Ectodermal cell (in vitro differentiated cells): ENCODE measurements around the gene PALD1.
"Not testable (repeated sequence)": the region's sequence is repeated elsewhere in the genome, so short reads cannot be mapped to it uniquely, and the experiment has no call there.

Experiments used
- H3K27ac ChIP-seq: 2 replicates; pipeline ENCODE4 v1.7.0; 2013; ENCODE audit warnings: mild to moderate bottlenecking, low read depth, low read length; ENCODE audit not compliant: insufficient read depth, poor library complexity, severe bottlenecking
- H3K27me3 ChIP-seq: 2 replicates; pipeline ENCODE4 v1.7.0; 2013; ENCODE audit warnings: mild to moderate bottlenecking, low read length; ENCODE audit not compliant: insufficient read depth, control insufficient read depth, poor library complexity, severe bottlenecking
- H3K36me3 ChIP-seq: one replicate; pipeline ENCODE4 v1.7.0; 2013; ENCODE audit warnings: low read length; ENCODE audit not compliant: control insufficient read depth, insufficient read depth
- H3K4me1 ChIP-seq: one replicate; pipeline ENCODE4 v1.7.0; 2013; ENCODE audit warnings: low read length; ENCODE audit not compliant: control insufficient read depth, insufficient read depth
- H3K4me3 ChIP-seq: 2 replicates; pipeline ENCODE4 v1.7.0; 2013; ENCODE audit warnings: low read depth, low read length, control low read depth; ENCODE audit not compliant: insufficient read depth
- H3K9me3 ChIP-seq: 2 replicates; pipeline ENCODE4 v1.7.0; 2013; ENCODE audit warnings: mild to moderate bottlenecking, low read length, moderate library complexity; ENCODE audit not compliant: control insufficient read depth
- WGBS, 2 experiments: methylation state at CpG; one replicate each; pipeline ENCODE4 v1.1.7; 2013; ENCODE audit warnings: missing lambda C conversion rate in 2 of 2; 5-methylcytosine and 5-hydroxymethylcytosine counted together

The PALD1 gene

GRCh38 chr10:70603449-70603801 is 124.9 kb downstream of the PALD1 start:
- Histone ChIP-seq H3K9me3 (no peaks in the 10 kb centered on the region), H3K27ac (no peak overlapping the region), H3K4me1 (no peaks in the 10 kb centered on the region), H3K4me3 (no peak overlapping the region), H3K27me3 (no peaks in the 10 kb centered on the region), H3K36me3 (no peaks in the 10 kb centered on the region)
- 94 to 96% methylated on average over 7 of the region's 7 CpGs for WGBS, 2 experiments

GRCh38 chr10:70604106-70604505 is 125.5 kb downstream of the PALD1 start:
- Histone ChIP-seq H3K36me3 (no peaks in the 10 kb centered on the region), H3K27ac (no peak overlapping the region), H3K4me1 (no peaks in the 10 kb centered on the region), H3K4me3 (no peak overlapping the region), H3K27me3 (no peaks in the 10 kb centered on the region), H3K9me3 (no peaks in the 10 kb centered on the region)
- WGBS, 2 experiments, result 88 to 94% methylated on average over 4 of the region's 4 CpGs

- WGBS, 2 experiments, result 87 to 98% methylated on average over 2 of the region's 2 CpGs
- no peaks in the 10 kb centered on the region for H3K9me3 ChIP-seq
- H3K36me3 ChIP-seq, result no peaks in the 10 kb centered on the region
- H3K4me1 ChIP-seq, result no peaks in the 10 kb centered on the region
- no peak overlapping the region for H3K4me3 ChIP-seq
- no peaks in the 10 kb centered on the region for H3K27me3 ChIP-seq
- H3K27ac ChIP-seq, result no peak overlapping the region
Observed at GRCh38 chr10:70605161-70605560, 126.6 kb downstream of the PALD1 start.

GRCh38 chr10:70607936-70608335 is 129.4 kb downstream of the PALD1 start:
- no peaks in the 10 kb centered on the region for H3K9me3 ChIP-seq
- H3K36me3 ChIP-seq, result no peaks in the 10 kb centered on the region
- H3K27ac ChIP-seq, result no peak overlapping the region
- no peaks in the 10 kb centered on the region for H3K27me3 ChIP-seq
- no peaks in the 10 kb centered on the region for H3K4me1 ChIP-seq
- 92 to 95% methylated on average over 4 of the region's 4 CpGs for WGBS, 2 experiments
- H3K4me3 ChIP-seq, result no peak overlapping the region

- 94% methylated on average over 2 of the region's 2 CpGs for WGBS, 2 experiments
- Histone ChIP-seq H3K4me3 (no peak overlapping the region), H3K36me3 (no peaks in the 10 kb centered on the region), H3K4me1 (no peaks in the 10 kb centered on the region), H3K27ac (no peak overlapping the region), H3K9me3 (no peaks in the 10 kb centered on the region), H3K27me3 (no peaks in the 10 kb centered on the region)
Observed at GRCh38 chr10:70613941-70614340, 135.4 kb downstream of the PALD1 start.

- 90 to 92% methylated on average over 3 of the region's 3 CpGs for WGBS, 2 experiments
- not testable (repeated sequence) for H3K27ac ChIP-seq, H3K4me1 ChIP-seq, H3K4me3 ChIP-seq, H3K9me3 ChIP-seq, H3K36me3 ChIP-seq, H3K27me3 ChIP-seq
Observed at GRCh38 chr10:70614364-70614763, 135.8 kb downstream of the PALD1 start.

- WGBS, 2 experiments, result 94 to 100% methylated on average over 2 of the region's 2 CpGs
- Histone ChIP-seq H3K4me1 (no peaks in the 10 kb centered on the region), H3K9me3 (no peaks in the 10 kb centered on the region), H3K27me3 (no peaks in the 10 kb centered on the region), H3K4me3 (no peak overlapping the region), H3K36me3 (no peaks in the 10 kb centered on the region), H3K27ac (no peak overlapping the region)
Observed at GRCh38 chr10:70615211-70615610, 136.6 kb downstream of the PALD1 start.

GRCh38 chr10:70615784-70616522 is 137.4 kb downstream of the PALD1 start:
- WGBS, 2 experiments, result 91 to 95% methylated on average over 7 of the region's 7 CpGs
- Histone ChIP-seq H3K27me3 (no peaks in the 10 kb centered on the region), H3K36me3 (no peaks in the 10 kb centered on the region), H3K4me3 (no peak overlapping the region), H3K27ac (no peak overlapping the region), H3K4me1 (no peaks in the 10 kb centered on the region), H3K9me3 (no peaks in the 10 kb centered on the region)

- no peaks in the 10 kb centered on the region for H3K27me3 ChIP-seq
- 93 to 97% methylated on average over 2 to 4 of the region's 4 CpGs for WGBS, 2 experiments
- no peaks in the 10 kb centered on the region for H3K4me1 ChIP-seq
- no peaks in the 10 kb centered on the region for H3K36me3 ChIP-seq
- H3K27ac ChIP-seq, result no peak overlapping the region
- H3K4me3 ChIP-seq, result no peak overlapping the region
- H3K9me3 ChIP-seq, result no peaks in the 10 kb centered on the region
Observed at GRCh38 chr10:70616761-70617160, 138.2 kb downstream of the PALD1 start.
